NCI-H146 (cell line): ENCODE measurements around the gene SFMBT1.
"Not testable (repeated sequence)": the region's sequence is repeated elsewhere in the genome, so short reads cannot be mapped to it uniquely, and the experiment has no call there.

Experiments
- DNase-seq: peaks from one replicate; lab custom pipeline; 2025; lab: John Stamatoyannopoulos, UW

Gene SFMBT1

GRCh38 chr3:53038679-53039375 is 7.0 kb downstream of the SFMBT1 start:
- no peak for DNase-seq

GRCh38 chr3:53035825-53036619 is 9.9 kb downstream of the SFMBT1 start:
- DNase-seq: no peak

- DNase-seq: not testable (repeated sequence)
Observed at GRCh38 chr3:53035018-53035417, 10.9 kb downstream of the SFMBT1 start.

GRCh38 chr3:53034411-53034810 is 11.5 kb downstream of the SFMBT1 start:
- DNase-seq: not testable (repeated sequence)

- no peak for DNase-seq
Observed at GRCh38 chr3:53032609-53033008, 13.3 kb downstream of the SFMBT1 start.

- DNase-seq: no peak
Observed at GRCh38 chr3:53030619-53031449, 15.0 kb downstream of the SFMBT1 start.

- DNase-seq: no peak
Observed at GRCh38 chr3:53028641-53029040, 17.2 kb downstream of the SFMBT1 start.

GRCh38 chr3:53027254-53027844 is 18.5 kb downstream of the SFMBT1 start:
- DNase-seq: no peak

- no peak for DNase-seq
Observed at GRCh38 chr3:53026382-53027162, 19.3 kb downstream of the SFMBT1 start.

- no peak for DNase-seq
Observed at GRCh38 chr3:53024315-53024714, 21.6 kb downstream of the SFMBT1 start.

- no peak for DNase-seq
Observed at GRCh38 chr3:53023072-53023823, 22.6 kb downstream of the SFMBT1 start.

GRCh38 chr3:53022647-53023046 is 23.2 kb downstream of the SFMBT1 start:
- DNase-seq: no peak

GRCh38 chr3:53016236-53016635 is 29.6 kb downstream of the SFMBT1 start:
- no peak for DNase-seq

GRCh38 chr3:53011324-53011723 is 34.5 kb downstream of the SFMBT1 start:
- no peak for DNase-seq

- no peak for DNase-seq
Observed at GRCh38 chr3:53009826-53010539, 35.9 kb downstream of the SFMBT1 start.

GRCh38 chr3:53008932-53009331 is 36.9 kb downstream of the SFMBT1 start:
- no peak for DNase-seq

GRCh38 chr3:53005854-53006513 is 39.9 kb downstream of the SFMBT1 start:
- no peak for DNase-seq

- DNase-seq: no peak
Observed at GRCh38 chr3:53005338-53005737, 40.5 kb downstream of the SFMBT1 start.

GRCh38 chr3:53003320-53003719 is 42.6 kb downstream of the SFMBT1 start:
- no peak for DNase-seq
